HG03159 (cell line): ENCODE results near the gene DGCR2.

Source experiments
- ATAC-seq: cut with Tn5 transposase; IDR thresholded peaks from one replicate; pipeline ENCODE4 v1.9.1; 2021; ENCODE audit warnings: mild to moderate bottlenecking, moderate library complexity; ENCODE audit not compliant: unreplicated experiment

Gene DGCR2

GRCh38 chr22:19110064-19110458 lies 12.2 kb downstream of the DGCR2 start:
- no peak for ATAC-seq

GRCh38 chr22:19109198-19110063 lies 12.8 kb downstream of the DGCR2 start:
- ATAC-seq = peak; percentile 82

GRCh38 chr22:19108807-19109197 lies 13.4 kb downstream of the DGCR2 start:
- no peak for ATAC-seq

GRCh38 chr22:19107730-19108074 lies 14.5 kb downstream of the DGCR2 start:
- ATAC-seq = no peak

GRCh38 chr22:19106886-19107729 lies 15.1 kb downstream of the DGCR2 start:
- no peak for ATAC-seq

- ATAC-seq = no peak
These were observed 16.1 kb downstream of the DGCR2 start for GRCh38 chr22:19105867-19106802.

GRCh38 chr22:19105456-19105855 lies 16.8 kb downstream of the DGCR2 start:
- no peak for ATAC-seq

GRCh38 chr22:19103880-19104821 lies 18.1 kb downstream of the DGCR2 start:
- ATAC-seq = no peak

GRCh38 chr22:19098157-19098556 lies 24.1 kb downstream of the DGCR2 start:
- ATAC-seq = no peak

GRCh38 chr22:19097518-19097917 lies 24.7 kb downstream of the DGCR2 start:
- ATAC-seq = no peak

- ATAC-seq = no peak
These were observed 25.7 kb downstream of the DGCR2 start for GRCh38 chr22:19096555-19096954.

GRCh38 chr22:19094393-19094997 lies 27.7 kb downstream of the DGCR2 start:
- no peak for ATAC-seq

GRCh38 chr22:19092725-19093124 lies 29.5 kb downstream of the DGCR2 start:
- ATAC-seq = no peak

GRCh38 chr22:19090586-19091127 lies 31.6 kb downstream of the DGCR2 start:
- ATAC-seq = no peak

GRCh38 chr22:19090183-19090582 lies 32.0 kb downstream of the DGCR2 start:
- ATAC-seq = no peak

GRCh38 chr22:19088866-19089595 lies 33.2 kb downstream of the DGCR2 start:
- ATAC-seq = no peak

GRCh38 chr22:19086896-19087295 lies 35.3 kb downstream of the DGCR2 start:
- ATAC-seq = no peak

GRCh38 chr22:19086417-19086816 lies 35.8 kb downstream of the DGCR2 start:
- ATAC-seq = no peak
